ENCODE data around the gene ZDHHC20.

GRCh38 chr13:21465710-21466160 is 6.6 kb upstream of the ZDHHC20 start:
- no peak for TF ChIP-seq CTCF (IDR thresholded peaks at IDR 0.05)
- TF ChIP-seq POLR2A (IDR thresholded peaks at IDR 0.05), result no peak

All from ovary (tissue), 3 donors.